HG03103 (cell line): Measurements from ENCODE around the gene CWH43.
"Not testable (repeated sequence)": the region's sequence is repeated elsewhere in the genome, so short reads cannot be mapped to it uniquely, and the experiment has no call there.

Experiments
- ATAC-seq: cut with Tn5 transposase; IDR thresholded peaks from one replicate; pipeline ENCODE4 v1.9.1; 2021; ENCODE audit warnings: low read depth; ENCODE audit not compliant: unreplicated experiment

Gene CWH43

DNA sequence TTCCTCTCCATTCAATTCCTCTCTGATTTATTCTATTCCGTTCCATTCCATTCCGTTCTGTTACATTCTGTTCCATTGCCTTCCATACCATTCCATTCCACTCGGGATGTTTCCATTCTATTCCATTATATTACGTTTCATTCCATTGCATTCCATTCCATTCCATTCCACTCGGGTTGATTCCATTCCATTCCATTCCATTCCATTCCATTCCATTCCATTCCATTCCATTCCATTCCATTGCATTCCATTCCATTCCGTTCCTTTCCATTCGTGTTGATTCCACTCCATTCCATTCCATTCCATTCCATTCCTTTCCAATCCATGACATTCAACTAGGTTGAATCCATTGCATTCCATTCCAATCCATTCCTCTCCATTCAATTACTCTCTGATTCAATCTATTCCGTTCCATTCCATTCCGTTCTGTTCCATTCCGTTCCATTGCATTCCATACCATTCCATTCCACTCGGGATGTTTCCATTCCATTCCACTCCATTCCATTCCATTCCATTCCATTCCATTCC lies 106.6 kb downstream of the CWH43 start:
- ATAC-seq: not testable (repeated sequence)

DNA sequence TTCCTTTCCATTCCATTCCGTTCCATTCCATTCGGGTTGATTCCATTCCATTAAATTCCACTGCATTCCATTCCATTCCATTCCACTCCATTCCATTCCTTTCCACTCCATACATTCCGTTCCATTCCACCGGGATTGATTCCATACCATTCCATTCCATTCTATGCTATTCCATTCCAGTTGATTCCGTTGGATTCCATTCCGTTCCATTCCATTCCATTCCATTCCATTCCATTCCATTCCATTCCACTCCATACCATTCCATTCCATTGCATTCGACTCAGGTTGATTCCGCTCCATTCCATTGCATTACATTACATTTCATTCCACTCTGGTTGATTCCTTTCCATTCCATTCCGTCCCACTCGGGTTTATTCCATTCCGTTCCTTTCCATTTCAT lies 110.1 kb downstream of the CWH43 start:
- not testable (repeated sequence) for ATAC-seq

DNA sequence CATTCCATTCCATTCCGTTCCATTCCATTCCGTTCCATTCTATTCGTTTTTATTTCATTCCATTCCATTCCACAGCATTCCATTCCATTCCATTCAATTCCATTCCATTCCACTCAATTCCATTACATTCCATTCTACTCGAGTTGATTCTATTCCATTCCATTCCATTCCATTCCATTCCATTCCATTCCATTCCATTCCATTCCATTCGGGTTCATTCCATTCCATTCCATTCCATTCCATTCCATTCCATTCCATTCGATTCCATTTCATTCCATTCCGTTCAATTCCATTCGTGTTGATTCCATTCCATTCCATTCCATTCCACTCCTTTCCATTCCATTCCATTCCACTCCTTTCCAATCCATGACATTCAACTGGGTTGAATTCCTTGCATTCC lies 110.6 kb downstream of the CWH43 start:
- not testable (repeated sequence) for ATAC-seq

DNA sequence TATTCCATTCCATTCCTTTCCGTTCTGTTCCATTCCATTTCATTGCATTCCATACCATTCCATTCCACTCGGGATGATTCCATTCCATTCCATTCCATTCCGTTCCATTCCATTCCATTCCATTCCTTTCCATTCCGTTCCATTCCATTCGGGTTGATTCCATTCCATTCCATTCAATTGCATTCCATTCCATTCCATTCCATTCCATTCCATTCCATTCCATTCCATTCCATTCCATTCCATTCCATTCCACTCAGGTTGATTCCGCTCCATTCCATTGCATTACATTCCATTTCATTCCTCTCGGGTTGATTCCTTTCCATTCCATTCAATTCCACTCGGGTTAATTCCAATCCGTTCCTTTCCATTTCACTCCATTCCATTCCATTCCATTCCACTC lies 111.0 kb downstream of the CWH43 start:
- ATAC-seq: not testable (repeated sequence)

DNA sequence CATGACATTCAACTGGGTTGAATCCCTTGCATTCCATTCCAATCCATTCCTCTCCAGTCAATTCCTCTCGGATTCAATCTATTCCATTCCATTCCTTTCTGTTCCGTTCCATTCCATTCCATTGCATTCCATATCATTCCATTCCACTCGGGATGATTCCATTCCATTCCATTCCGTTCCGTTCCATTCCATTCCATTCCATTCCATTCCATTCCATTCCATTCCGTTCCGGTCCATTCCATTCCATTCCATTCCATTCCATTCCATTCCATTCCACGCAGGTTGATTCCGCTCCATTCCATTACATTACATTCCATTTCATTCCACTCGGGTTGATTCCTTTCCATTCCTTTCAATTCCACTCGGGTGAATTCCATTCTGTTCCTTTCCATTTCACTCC lies 111.4 kb downstream of the CWH43 start:
- ATAC-seq: not testable (repeated sequence)

DNA sequence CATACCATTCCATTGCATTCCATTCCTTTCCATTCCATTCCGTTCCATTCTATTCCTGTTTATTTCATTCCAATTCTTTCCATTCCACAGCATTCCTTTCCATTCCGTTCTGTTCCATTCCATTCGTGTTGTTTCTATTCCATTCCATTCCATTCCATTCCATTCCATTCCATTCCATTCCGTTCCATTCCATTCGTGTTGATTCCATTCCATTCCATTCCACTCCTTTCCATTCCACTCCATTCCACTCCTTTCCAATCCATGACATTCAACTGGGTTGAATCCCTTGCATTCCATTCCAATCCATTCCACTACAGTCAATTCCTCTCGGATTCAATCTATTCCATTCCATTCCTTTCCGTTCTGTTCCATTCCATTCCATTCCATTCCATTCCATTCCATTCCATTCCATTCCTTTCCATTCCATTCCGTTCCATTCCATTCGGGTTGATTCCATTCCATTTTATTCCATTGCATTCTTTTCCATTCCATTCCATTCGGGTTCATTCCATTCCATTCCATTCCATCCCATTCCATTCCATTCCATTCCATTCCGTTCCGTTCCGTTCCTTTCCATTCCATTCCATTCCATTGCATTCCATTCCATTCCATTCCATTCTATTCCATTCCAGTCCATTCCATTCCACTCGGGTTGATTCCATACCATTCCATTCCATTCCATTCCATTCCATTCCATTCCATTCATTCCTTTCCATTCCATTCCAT lies 112.1 kb downstream of the CWH43 start:
- not testable (repeated sequence) for ATAC-seq

DNA sequence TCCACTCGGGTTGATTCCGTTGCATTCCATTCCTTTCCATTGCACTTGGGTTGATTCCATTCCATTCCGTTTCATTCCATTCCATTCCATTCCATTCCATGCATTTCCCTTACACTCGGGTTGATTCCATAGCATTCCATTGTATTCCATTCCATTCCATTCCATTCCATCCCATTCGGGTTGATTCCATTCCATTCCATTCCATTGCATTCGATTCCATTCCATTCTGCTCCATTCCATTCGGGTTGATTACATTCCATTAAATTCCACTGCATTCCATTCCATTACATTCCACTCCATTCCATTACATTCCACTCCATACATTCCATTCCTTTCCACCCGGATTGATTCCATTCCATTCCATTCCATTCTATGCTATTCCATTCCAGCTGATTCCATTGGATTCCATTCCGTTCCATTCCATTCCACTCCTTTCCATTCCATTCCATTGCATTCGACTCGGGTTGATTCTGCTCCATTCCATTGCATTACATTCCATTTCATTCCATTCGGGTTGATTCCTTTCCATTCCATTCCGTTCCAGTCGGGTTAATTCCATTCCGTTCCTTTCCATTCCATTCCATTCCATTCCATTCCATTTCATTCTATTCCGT lies 113.9 kb downstream of the CWH43 start:
- ATAC-seq: not testable (repeated sequence)

DNA sequence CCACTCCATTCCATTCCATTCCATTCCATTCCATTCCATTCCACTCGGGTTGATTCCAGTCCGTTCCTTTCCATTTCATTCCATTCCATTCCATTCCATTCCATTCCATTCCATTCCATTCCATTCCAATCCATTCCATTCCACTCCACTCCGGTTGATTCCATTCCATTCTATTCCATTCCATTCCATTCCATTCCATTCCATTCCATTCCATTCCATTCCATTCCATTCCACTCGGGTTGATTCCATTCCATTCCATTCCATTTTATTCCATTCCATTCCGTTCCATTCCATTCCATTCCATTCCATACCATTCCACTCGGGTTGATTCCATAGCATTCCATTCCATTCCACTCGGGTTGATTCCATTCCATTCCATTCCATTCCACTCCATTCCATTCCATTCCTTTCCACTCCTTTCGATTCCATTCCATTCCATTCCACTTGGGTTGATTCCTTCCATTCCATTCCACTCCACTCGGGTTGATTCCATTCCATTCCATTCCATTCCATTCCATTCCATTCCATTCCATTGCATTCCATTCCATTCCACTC lies 116.3 kb downstream of the CWH43 start:
- not testable (repeated sequence) for ATAC-seq

DNA sequence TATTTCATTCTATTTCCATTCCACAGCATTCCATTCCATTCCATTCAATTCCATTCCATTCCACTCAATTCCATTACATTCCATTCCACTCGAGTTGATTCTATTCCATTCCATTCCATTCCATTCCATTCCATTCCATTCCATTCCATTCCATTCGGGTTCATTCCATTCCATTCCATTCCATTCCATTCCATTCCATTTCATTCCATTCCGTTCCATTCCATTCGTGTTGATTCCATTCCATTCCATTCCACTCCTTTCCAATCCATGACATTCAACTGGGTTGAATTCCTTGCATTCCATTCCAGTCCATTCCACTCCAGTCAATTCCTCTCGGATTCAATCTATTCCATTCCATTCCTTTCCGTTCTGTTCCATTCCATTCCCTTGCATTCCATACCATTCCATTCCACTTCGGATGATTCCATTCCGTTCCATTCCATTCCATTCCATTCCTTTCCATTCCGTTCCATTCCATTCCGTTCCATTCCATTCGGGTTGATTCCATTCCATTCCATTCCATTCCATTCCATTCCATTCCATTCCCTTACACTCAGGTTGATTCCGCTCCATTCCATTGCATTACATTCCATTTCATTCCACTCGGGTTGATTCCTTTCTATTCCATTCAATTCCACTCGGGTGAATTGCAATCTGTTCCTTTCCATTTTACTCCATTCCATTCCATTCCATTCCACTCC lies 117.5 kb downstream of the CWH43 start:
- ATAC-seq: not testable (repeated sequence)

DNA sequence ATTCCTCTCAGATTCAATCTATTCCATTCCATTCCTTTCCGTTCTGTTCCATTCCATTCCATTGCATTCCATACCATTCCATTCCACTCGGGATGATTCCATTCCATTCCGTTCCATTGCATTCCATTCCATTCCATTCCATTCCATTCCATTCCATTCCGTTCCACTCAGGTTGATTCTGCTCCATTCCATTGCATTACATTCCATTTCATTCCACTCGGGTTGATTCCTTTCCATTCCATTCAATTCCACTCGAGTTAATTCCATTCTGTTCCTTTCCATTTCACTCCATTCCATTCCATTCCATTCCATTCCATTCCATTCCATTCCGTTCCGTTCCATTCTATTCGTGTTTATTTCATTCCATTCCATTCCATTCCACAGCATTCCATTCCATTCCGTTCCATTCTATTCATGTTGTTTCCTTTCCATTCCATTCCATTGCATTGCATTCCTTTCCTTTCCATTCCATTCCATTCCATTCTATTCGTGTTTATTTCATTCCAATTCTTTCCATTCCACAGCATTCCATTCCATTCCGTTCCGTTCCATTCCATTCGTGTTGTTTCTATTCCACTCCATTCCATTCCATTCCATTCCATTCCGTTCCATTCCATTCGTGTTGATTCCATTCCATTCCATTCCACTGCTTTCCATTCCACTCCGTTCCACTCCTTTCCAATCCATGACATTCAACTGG lies 118.3 kb downstream of the CWH43 start:
- ATAC-seq: not testable (repeated sequence)

DNA sequence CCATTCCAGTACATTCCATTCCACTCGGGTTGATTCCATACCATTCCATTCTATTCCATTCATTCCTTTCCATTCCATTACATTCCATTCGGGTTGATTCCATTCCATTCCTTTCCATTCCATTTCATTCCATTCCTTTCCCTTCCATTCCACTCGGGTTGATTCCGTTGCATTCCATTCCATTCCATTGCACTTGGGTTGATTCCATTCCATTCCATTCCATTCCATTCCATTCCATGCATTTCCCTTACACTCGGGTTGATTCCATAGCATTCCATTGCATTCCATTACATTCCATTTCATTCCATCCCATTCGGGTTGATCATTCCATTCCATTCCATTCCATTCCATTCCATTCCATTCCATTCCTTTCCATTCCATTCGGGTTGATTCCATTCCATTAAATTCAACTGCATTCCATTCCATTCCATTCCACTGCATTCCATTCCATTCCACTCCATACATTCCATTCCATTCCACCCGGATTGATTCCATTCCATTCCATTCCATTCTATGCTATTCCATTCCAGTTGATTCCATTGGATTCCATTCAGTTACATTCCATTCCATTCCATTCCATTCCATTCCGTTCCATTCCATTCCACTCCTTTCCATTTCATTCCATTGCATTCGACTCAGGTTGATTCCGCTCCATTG lies 119.3 kb downstream of the CWH43 start:
- not testable (repeated sequence) for ATAC-seq

DNA sequence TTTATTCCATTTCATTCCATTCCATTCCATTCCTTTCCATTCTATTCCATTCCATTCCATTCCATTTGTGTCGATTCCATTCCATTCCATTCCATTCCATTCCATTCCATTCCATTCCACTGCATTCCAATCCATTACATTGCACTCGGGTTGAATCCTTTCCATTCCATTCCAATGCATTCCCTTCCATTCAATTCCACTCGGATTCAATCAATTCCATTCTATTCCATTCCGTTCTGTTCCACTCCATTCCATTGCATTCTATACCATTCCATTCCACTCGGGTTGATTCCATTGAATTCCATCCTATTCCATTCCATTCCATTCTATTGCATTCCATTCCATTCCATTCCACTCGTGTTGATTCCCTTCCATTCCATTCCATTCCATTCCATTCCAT lies 121.2 kb downstream of the CWH43 start:
- not testable (repeated sequence) for ATAC-seq

DNA sequence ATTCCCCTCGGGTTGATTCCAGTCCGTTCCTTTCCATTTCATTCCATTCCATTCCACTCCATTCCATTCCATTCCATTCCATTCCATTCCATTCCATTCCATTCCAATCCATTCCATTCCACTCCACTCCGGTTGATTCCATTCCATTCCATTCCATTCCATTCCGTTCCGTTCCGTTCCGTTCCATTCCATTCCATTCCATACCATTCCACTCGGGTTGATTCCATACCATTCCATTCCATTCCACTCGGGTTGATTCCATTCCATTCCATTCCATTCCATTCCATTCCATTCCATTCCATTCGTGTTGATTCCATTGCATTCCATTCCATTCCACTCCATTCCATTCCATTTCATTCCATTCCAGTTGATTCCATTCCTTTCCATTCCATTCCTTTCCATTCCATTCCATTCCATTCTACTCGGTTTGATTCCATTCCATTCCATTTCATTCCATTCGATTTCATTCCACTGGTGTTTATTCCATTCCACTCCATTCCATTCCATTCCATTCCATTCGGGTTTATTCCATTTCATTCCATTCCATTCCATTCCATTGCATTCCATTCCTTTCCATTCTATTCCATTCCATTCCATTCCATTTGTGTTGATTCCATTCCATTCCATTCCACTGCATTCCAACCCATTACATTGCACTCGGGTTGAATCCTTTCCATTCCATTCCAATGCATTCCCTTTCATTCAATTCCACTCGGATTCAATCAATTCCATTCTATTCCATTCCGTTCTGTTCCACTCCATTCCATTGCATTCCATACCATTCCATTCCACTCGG lies 122.3 kb downstream of the CWH43 start:
- not testable (repeated sequence) for ATAC-seq

DNA sequence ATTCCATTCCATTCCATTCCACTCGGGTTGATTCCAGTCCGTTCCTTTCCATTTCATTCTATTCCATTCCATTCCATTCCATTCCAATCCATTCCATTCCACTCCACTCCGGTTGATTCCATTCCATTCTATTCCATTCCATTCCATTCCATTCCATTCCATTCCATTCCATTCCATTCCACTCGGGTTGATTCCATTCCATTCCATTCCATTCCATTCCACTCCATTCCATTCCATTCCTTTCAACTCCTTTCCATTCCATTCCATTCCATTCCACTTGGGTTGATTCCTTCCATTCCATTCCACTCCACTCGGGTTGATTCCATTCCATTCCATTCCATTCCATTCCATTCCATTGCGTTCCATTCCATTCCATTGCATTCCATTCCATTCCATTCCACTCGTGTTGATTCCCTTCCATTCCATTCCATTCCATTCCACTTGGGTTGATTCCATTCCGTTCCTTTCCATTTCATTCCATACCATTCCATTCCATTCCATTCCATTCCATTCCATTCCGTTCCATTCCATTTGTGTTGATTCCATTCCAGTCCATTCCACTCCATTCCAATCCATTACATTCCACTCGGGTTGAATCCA lies 123.6 kb downstream of the CWH43 start:
- ATAC-seq: not testable (repeated sequence)

DNA sequence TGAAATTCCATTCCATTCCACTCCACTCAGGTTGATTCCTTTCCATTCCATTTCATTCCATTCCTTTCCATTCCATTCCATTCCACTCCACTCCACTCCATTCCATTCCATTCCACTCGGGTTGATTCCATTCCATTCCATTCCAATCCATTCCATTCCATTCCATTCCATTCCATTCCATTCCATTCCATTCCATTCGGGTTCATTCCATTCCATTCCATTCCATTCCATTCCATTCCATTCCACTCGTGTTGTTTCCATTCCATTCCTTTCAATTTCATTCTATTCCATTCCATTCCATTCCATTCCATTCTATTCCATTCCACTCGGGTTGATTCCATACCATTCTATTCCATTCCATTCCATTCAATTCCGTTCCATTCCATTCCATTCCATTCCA lies 124.5 kb downstream of the CWH43 start:
- ATAC-seq: not testable (repeated sequence)
